Naive thymus-derived CD8-positive, alpha-beta T cell (primary cell): Measurements from ENCODE around the gene ECE1. TPM values are rescaled to one million over a fixed set of nuclear protein-coding genes. Genes with fewer than 3 reads are reported as not detected.
A peak's percentile ranks its signal among the peaks of the same experiment; 100 is the strongest.

Source experiments
- ATAC-seq, 2 donors: fragments of 150-1000 bp; cut with Tn5 transposase in 1 of 2; sonication (Bioruptor Pico), chemical (Tn5 transposase) in 1 of 2; 1 replicate in 1 of 2; 2 replicates in 1 of 2; pipeline ENCODE4 v1.10.0; 2021; ENCODE audit warnings: mild to moderate bottlenecking in 2 of 2, moderate library complexity in 2 of 2
- POLR2A ChIA-PET: fragments of 350-600 bp; sonication (Branson Sonifier 250); formaldehyde crosslinking; loops from one replicate; lab custom pipeline; 2021; ENCODE audit warnings: antibody characterized with exemption; lab: Charles Lee
- DNase-seq, 10 donors: peaks; one replicate each; pipeline versions ENCODE4 v3.0.0 to v3.0.0-alpha.2; 2020 to 2022
- H3K27ac Mint-ChIP-seq, 10 donors: one replicate each; pipeline ENCODE4 v1.8.0; 2020 to 2022; ENCODE audit warnings: mild to moderate bottlenecking in 10 of 10, mixed read lengths in 10 of 10, moderate library complexity in 4 of 10, inconsistent platforms in 1 of 10
- H3K27me3 Mint-ChIP-seq, 5 donors: one replicate each; pipeline ENCODE4 v1.8.0; 2021 to 2022; ENCODE audit warnings: mixed read lengths in 5 of 5
- H3K36me3 Mint-ChIP-seq, 3 donors: one replicate each; pipeline ENCODE4 v1.8.0; 2020 to 2022; ENCODE audit warnings: mixed read lengths in 3 of 3, mild to moderate bottlenecking in 2 of 3, inconsistent platforms in 1 of 3
- H3K4me1 Mint-ChIP-seq, 4 donors: one replicate each; pipeline ENCODE4 v1.8.0; 2021 to 2022; ENCODE audit warnings: mixed read lengths in 4 of 4
- H3K4me3 Mint-ChIP-seq, 10 donors: one replicate each; pipeline ENCODE4 v1.8.0; 2020 to 2022; ENCODE audit warnings: mild to moderate bottlenecking in 10 of 10, mixed read lengths in 10 of 10, moderate library complexity in 6 of 10, inconsistent platforms in 1 of 10
- H3K9me3 Mint-ChIP-seq, 9 donors: one replicate each; pipeline ENCODE4 v1.8.0; 2020 to 2022; ENCODE audit warnings: mixed read lengths in 9 of 9, mild to moderate bottlenecking in 3 of 9, inconsistent platforms in 1 of 9, moderate library complexity in 1 of 9
- polyA plus RNA-seq, 3 donors: library from polyadenylated mRNA; unstranded; fragments of 300-500 nt; fragmentation: Illumina TruSeq; gene quantifications; one replicate each; pipeline ENCODE4 v1.2.3, GENCODE V29; 2021
- total RNA-seq, 8 experiments: library from RNA in 2 of 8; stranded (reverse) in 2 of 8; gene quantifications; one replicate each; pipeline ENCODE4 v1.2.3 and lab custom pipeline; 2021 to 2026

The ECE1 gene
- total and polyA plus RNA-seq, 5 experiments from 2014 or later: 9.1 to 53.6 (median 37.3) TPM

GRCh38 chr1:21251773-21252471 lies 38.3 kb downstream of the ECE1 start:
- POLR2A ChIA-PET: interaction anchor here (0.6 kb wide), 1 partner anchor 41 kb away, joined by 3 read pairs; no protein-coding TSS in a partner anchor
- H3K36me3 Mint-ChIP-seq: peaks cover 0 to 69% (median 11%) of the 10 kb centered on the region in 3 donors
- peak overlapping the region in 1 of 10 donors; percentile 60 for H3K27ac Mint-ChIP-seq
- no peaks in the 10 kb centered on the region for H3K9me3 Mint-ChIP-seq
- no peak overlapping the region for H3K4me3 Mint-ChIP-seq
- peaks cover 3 to 11% (median 7%) of the 10 kb centered on the region in 4 donors for H3K4me1 Mint-ChIP-seq
- no peak for DNase-seq
- no peak for ATAC-seq
- no peaks in the 10 kb centered on the region for H3K27me3 Mint-ChIP-seq

- Mint-ChIP-seq H3K27me3 (no peaks in the 10 kb centered on the region), H3K4me1 (peaks cover 0 to 4% (median 1%) of the 10 kb centered on the region in 4 donors), H3K9me3 (no peaks in the 10 kb centered on the region), H3K36me3 (peaks cover 0 to 68% (median 16%) of the 10 kb centered on the region in 3 donors), H3K27ac (peak overlapping the region in 2 of 10 donors; percentile 74 to 80), H3K4me3 (no peak overlapping the region)
- ATAC-seq (no peak), DNase-seq (no peak)
- POLR2A ChIA-PET: no interaction called here
Observed at GRCh38 chr1:21249940-21250493, 40.2 kb downstream of the ECE1 start.

DNA sequence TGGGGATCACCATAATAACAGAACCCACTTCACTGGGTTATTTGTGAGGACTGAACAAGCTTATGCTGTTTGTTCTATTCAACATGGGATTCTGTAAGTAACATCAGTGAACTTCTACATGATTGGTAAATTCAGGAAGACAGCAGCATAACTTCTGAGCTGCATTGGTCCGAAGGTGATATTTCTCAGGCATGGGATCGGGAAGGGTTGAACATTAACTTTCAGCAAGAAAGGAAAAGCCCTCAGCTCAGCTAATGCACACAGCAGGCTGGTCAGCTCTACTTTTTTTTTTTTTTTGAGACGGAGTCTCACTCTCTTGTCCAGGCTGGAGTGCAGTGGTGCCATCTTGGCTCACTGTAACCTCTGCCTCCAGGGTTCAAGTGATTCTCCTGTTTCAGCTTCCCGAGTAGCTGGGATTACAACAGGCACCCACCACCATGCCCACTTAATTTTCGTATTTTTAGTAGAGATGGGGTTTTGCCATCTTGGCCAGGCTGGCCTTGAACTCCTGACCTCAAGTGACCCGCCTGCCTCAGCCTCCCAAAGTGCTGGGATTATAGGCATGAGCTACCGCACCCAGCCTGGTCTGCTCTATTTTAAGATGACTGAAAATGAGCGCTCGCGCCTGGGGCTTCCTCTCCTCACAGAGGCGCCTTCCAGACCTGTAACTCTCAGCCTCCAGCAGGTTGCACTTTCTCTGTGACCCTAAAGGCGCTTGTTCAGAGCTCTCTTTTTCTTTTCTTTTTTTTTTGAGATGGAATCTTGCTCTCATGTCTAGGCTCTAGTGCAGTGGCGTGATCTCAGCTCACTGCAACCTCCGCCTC lies 42.2 kb downstream of the ECE1 start:
- no peak overlapping the region for H3K27ac Mint-ChIP-seq
- H3K4me3 Mint-ChIP-seq: no peak overlapping the region
- POLR2A ChIA-PET: no interaction called here

GRCh38 chr1:21246905-21247642 lies 43.2 kb downstream of the ECE1 start:
- H3K27me3 Mint-ChIP-seq: no peaks in the 10 kb centered on the region
- no peak overlapping the region for H3K4me3 Mint-ChIP-seq
- peak overlapping the region in 1 of 10 donors; percentile 69 for H3K27ac Mint-ChIP-seq
- H3K9me3 Mint-ChIP-seq: no peaks in the 10 kb centered on the region
- DNase-seq (no peak), ATAC-seq (no peak)
- peaks cover 0 to 2% (median 0%) of the 10 kb centered on the region in 4 donors for H3K4me1 Mint-ChIP-seq
- H3K36me3 Mint-ChIP-seq: peaks cover 0 to 81% (median 17%) of the 10 kb centered on the region in 3 donors
- POLR2A ChIA-PET: no interaction called here

More for the DNA sequence above, 42.2 kb downstream of the ECE1 start:
- no peak for DNase-seq
- peaks cover 0 to 2% (median 0%) of the 10 kb centered on the region in 4 donors for H3K4me1 Mint-ChIP-seq
- H3K27me3 Mint-ChIP-seq: no peaks in the 10 kb centered on the region
- H3K9me3 Mint-ChIP-seq: no peaks in the 10 kb centered on the region
- peaks cover 0 to 79% (median 19%) of the 10 kb centered on the region in 3 donors for H3K36me3 Mint-ChIP-seq
- no peak for ATAC-seq

DNA sequence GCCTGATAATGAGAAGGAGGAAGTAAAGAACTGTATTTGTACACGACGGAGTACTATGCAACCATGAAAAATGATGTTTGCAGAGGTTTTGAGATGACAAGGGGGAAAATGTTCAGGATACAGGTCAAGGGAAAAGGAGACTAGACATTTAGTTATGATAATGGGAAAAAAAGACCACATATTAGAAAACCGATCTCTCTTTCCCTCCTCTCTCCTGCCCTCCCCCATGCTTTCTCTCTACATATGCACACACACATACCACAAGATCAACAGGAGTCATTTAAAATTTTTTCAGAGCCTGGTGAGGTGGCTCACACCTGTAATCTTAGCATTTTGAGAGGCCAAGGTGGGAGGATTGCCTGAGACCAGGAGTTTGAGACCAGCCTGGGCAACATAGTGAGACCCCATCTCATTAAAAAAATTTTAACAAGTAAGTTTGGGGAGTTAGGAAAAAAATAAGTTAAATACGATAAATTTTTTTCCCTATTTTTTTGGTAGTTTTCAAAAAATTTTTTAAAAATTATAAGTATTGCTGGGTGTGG lies 44.5 kb downstream of the ECE1 start:
- no peak overlapping the region for H3K27ac Mint-ChIP-seq

GRCh38 chr1:21244986-21245687 lies 45.1 kb downstream of the ECE1 start:
- Mint-ChIP-seq H3K27me3 (no peaks in the 10 kb centered on the region), H3K4me1 (no peaks in the 10 kb centered on the region), H3K27ac (no peak overlapping the region), H3K4me3 (no peak overlapping the region), H3K9me3 (no peaks in the 10 kb centered on the region), H3K36me3 (peaks cover 0 to 80% (median 17%) of the 10 kb centered on the region in 3 donors)
- DNase-seq (no peak), ATAC-seq (no peak)
- POLR2A ChIA-PET: no interaction called here

More for the DNA sequence above, 44.5 kb downstream of the ECE1 start:
- POLR2A ChIA-PET: no interaction called here
- no peaks in the 10 kb centered on the region for H3K27me3 Mint-ChIP-seq
- no peak for ATAC-seq
- no peak overlapping the region for H3K4me3 Mint-ChIP-seq
- H3K9me3 Mint-ChIP-seq: no peaks in the 10 kb centered on the region
- H3K4me1 Mint-ChIP-seq: no peaks in the 10 kb centered on the region
- DNase-seq: no peak
- peaks cover 0 to 83% (median 17%) of the 10 kb centered on the region in 3 donors for H3K36me3 Mint-ChIP-seq

GRCh38 chr1:21244154-21244553 lies 46.1 kb downstream of the ECE1 start:
- no peak for ATAC-seq
- H3K27me3 Mint-ChIP-seq: no peaks in the 10 kb centered on the region
- H3K36me3 Mint-ChIP-seq: peaks cover 0 to 72% (median 17%) of the 10 kb centered on the region in 3 donors
- no peak overlapping the region for H3K27ac Mint-ChIP-seq
- no peak overlapping the region for H3K4me3 Mint-ChIP-seq
- no peak for DNase-seq
- H3K4me1 Mint-ChIP-seq: no peaks in the 10 kb centered on the region
- POLR2A ChIA-PET: no interaction called here
- no peaks in the 10 kb centered on the region for H3K9me3 Mint-ChIP-seq

DNA sequence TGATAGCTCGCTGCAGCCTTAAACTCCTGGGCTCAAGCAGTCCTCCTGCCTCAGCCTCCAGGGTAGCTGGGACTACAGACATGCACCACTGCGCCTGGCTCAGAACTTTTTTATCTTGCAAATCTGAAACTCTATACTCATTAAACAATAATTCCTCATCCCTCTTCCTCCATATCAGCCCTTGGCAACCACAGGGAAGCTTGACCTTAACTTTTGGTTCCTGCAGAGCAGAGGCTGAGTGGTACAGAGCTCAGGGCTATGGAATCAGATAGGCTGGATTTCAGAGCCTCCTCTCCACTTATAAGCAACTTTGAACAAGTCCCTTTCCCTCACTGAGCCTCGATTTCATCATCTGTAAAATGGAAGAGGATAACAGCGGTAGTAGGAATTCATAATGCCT lies 47.4 kb downstream of the ECE1 start:
- Mint-ChIP-seq H3K27ac (no peak overlapping the region), H3K4me1 (no peaks in the 10 kb centered on the region), H3K4me3 (no peak overlapping the region), H3K27me3 (no peaks in the 10 kb centered on the region), H3K9me3 (no peaks in the 10 kb centered on the region), H3K36me3 (peaks cover 0 to 78% (median 17%) of the 10 kb centered on the region in 3 donors)
- DNase-seq (no peak), ATAC-seq (no peak)
- POLR2A ChIA-PET: no interaction called here

GRCh38 chr1:21241771-21242581 lies 48.3 kb downstream of the ECE1 start:
- Mint-ChIP-seq H3K36me3 (peaks cover 0 to 76% (median 15%) of the 10 kb centered on the region in 3 donors), H3K27ac (peak overlapping the region in 3 of 10 donors; percentile 17 to 73 (median 51))
- POLR2A ChIA-PET: no interaction called here

GRCh38 chr1:21240706-21241105 lies 49.6 kb downstream of the ECE1 start:
- POLR2A ChIA-PET: no interaction called here
- Mint-ChIP-seq H3K27ac (no peak overlapping the region), H3K36me3 (peaks cover 0 to 77% (median 12%) of the 10 kb centered on the region in 3 donors), H3K4me3 (no peak overlapping the region), H3K9me3 (no peaks in the 10 kb centered on the region), H3K4me1 (no peaks in the 10 kb centered on the region), H3K27me3 (no peaks in the 10 kb centered on the region)
- DNase-seq: no peak
- ATAC-seq: no peak

More at GRCh38 chr1:21241771-21242581, 48.3 kb downstream of the ECE1 start:
- H3K4me3 Mint-ChIP-seq: no peak overlapping the region
- no peak for DNase-seq
- no peaks in the 10 kb centered on the region for H3K9me3 Mint-ChIP-seq
- no peaks in the 10 kb centered on the region for H3K4me1 Mint-ChIP-seq
- H3K27me3 Mint-ChIP-seq: no peaks in the 10 kb centered on the region
- no peak for ATAC-seq

DNA sequence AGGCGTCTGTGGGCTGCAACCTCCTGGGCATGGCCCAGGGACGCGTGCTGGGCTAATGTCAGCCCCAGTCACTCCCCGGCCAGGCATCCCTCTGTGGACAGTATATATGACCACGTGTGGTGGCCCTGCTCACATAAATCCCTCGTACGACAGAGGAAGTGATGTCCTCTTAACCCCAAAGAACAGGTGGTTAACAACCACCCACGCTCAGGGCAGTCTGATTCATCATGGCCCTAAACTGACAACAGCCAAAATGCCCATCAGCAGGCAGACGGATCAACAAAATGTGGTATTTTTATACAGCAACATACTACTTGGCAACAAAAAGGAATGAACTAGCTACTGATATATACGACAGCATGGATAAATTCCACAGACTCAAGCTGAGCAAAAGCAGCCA lies 51.0 kb downstream of the ECE1 start:
- DNase-seq: no peak
- Mint-ChIP-seq H3K27me3 (no peaks in the 10 kb centered on the region), H3K27ac (peak overlapping the region in 2 of 10 donors; percentile 30 to 56), H3K36me3 (peaks cover 0 to 77% (median 7%) of the 10 kb centered on the region in 3 donors), H3K4me3 (no peak overlapping the region), H3K9me3 (no peaks in the 10 kb centered on the region), H3K4me1 (no peaks in the 10 kb centered on the region)
- no peak for ATAC-seq
- POLR2A ChIA-PET: no interaction called here
